H1 (cell line): ENCODE measurements around the gene IFI16. TPM values are rescaled to one million over a fixed set of nuclear protein-coding genes. Genes with fewer than 3 reads are reported as not detected.

Source experiments
- CHD2 ChIP-seq: IDR thresholded peaks from 2 replicates; pipeline ENCODE4 v1.6.1; 2012; ENCODE audit warnings: low read length, improper control_type of control experiment
- CTBP2 ChIP-seq: IDR thresholded peaks from 2 replicates; pipeline ENCODE4 v1.7.0; 2011; ENCODE audit warnings: borderline replicate concordance, mild to moderate bottlenecking, moderate library complexity, mixed read lengths, low read length; ENCODE audit not compliant: insufficient read depth, insufficient read length
- GTF2F1 ChIP-seq: IDR thresholded peaks from 2 replicates; pipeline ENCODE4 v1.6.1; 2012; ENCODE audit warnings: low read depth, low read length, improper control_type of control experiment, borderline replicate concordance
- PHF8 ChIP-seq: fragments of 200-600 bp; sonication (generic); conservative IDR thresholded peaks from 2 replicates; pipeline ENCODE4 v1.7.1; 2012; ENCODE audit warnings: low read depth, mild to moderate bottlenecking, inconsistent platforms, low read length, moderate library complexity
- SP1 ChIP-seq: IDR thresholded peaks from 2 replicates; pipeline ENCODE4 v1.6.1; 2011; ENCODE audit warnings: low read depth, low read length
- SP4 ChIP-seq: IDR thresholded peaks from 2 replicates; pipeline ENCODE4 v1.6.1; 2012; ENCODE audit warnings: low read length, inconsistent platforms
- SRF ChIP-seq: IDR thresholded peaks from 2 replicates; pipeline ENCODE4 v1.6.1; 2011; ENCODE audit warnings: mild to moderate bottlenecking, low read depth, low read length, moderate library complexity
- polyA plus RNA-seq, 7 experiments: library from polyadenylated mRNA; depleted of rRNA in 3 of 7; stranded (reverse) in 5 of 7; unstranded in 2 of 7; fragments of >200 nt in 5 of 7; fragments of 200-250 nt in 2 of 7; gene quantifications; 1 replicate in 5 of 7; 2 replicates in 1 of 7; 4 replicates in 1 of 7; pipeline versions ENCODE4 v1.2.1 to v1.2.3, GENCODE V29; 2011 to 2013; ENCODE audit warnings: missing spikeins in 2 of 7, mixed read lengths in 2 of 7
- total RNA-seq: library from RNA; stranded (reverse); fragmentation: NEBNext Ultra II Directional; extraction: Animal tissue kit (Norgen Biotek cat#: 25700); gene quantifications from 2 replicates; pipeline ENCODE4 v1.2.1, GENCODE V29; 2021

Gene IFI16
- total and polyA plus RNA-seq, 2 of the 8 experiments (the other 6 are each of a cell fraction or from before 2014, with no cell fraction given), result 0.63 to 0.74 TPM

- TF ChIP-seq CTBP2 (no peak), SP4 (no peak), PHF8 (no peak), SP1 (no peak), SRF (no peak), CHD2 (no peak), GTF2F1 (no peak)
Observed at GRCh38 chr1:159014851-159015250, 5.1 kb downstream of the IFI16 start (continued).
